D721Med (cell line): ENCODE results near the gene TGFBR2.
"Not testable (repeated sequence)": the region's sequence is repeated elsewhere in the genome, so short reads cannot be mapped to it uniquely, and the experiment has no call there.

Experiments
- DNase-seq: peaks from one replicate; pipeline ENCODE4 v3.0.0; 2011; ENCODE audit warnings: low spot score; ENCODE audit not compliant: insufficient read length
- FAIRE-seq: peaks from 2 replicates; lab custom pipeline; 2011; peaks lifted over from hg19 to GRCh38; lab: Jason Lieb, UNC
- CTCF ChIP-seq: IDR thresholded peaks from 2 replicates; pipeline ENCODE4 v1.5.1; 2012; ENCODE audit warnings: mild to moderate bottlenecking, control low read depth; ENCODE audit not compliant: insufficient read depth; ENCODE audit errors: missing control alignments

Gene TGFBR2

GRCh38 chr3:30620402-30621360 lies 14.3 kb downstream of the TGFBR2 start:
- DNase-seq (no peak), FAIRE-seq (no peak)
- TF ChIP-seq CTCF: no peak

GRCh38 chr3:30621576-30621975 lies 15.2 kb downstream of the TGFBR2 start:
- DNase-seq (no peak), FAIRE-seq (no peak)
- no peak for TF ChIP-seq CTCF

GRCh38 chr3:30622047-30622545 lies 15.7 kb downstream of the TGFBR2 start:
- FAIRE-seq (no peak), DNase-seq (no peak)
- TF ChIP-seq CTCF: no peak

GRCh38 chr3:30622790-30623189 lies 16.4 kb downstream of the TGFBR2 start:
- TF ChIP-seq CTCF: no peak
- FAIRE-seq: no peak
- DNase-seq: no peak

GRCh38 chr3:30623351-30623750 lies 16.9 kb downstream of the TGFBR2 start:
- no peak for TF ChIP-seq CTCF
- DNase-seq: no peak
- no peak for FAIRE-seq

- not testable (repeated sequence) for DNase-seq, FAIRE-seq
Observed at GRCh38 chr3:30624480-30624879, 18.1 kb downstream of the TGFBR2 start.

- DNase-seq (no peak), FAIRE-seq (no peak)
- no peak for TF ChIP-seq CTCF
Observed at GRCh38 chr3:30625541-30626438, 19.4 kb downstream of the TGFBR2 start.
